K562 (cell line): Measurements from ENCODE around the gene RNF39. TPM values are rescaled to one million over a fixed set of nuclear protein-coding genes. Genes with fewer than 3 reads are reported as not detected.

ENCODE experiments used
- ATAC-seq: fragments of 200-7000 bp; cut with Tn5 transposase; 3 replicates; pipeline ENCODE4 v1.9.1; 2020; ENCODE audit warnings: moderate library complexity
- BruUV-seq: library from RNA; stranded (reverse); fragments of 400-500 nt; replicated peaks from 2 replicates; lab custom pipeline; 2021; lab: Mats Ljungman, UMichigan
- CTCF ChIA-PET: fragments of 300-600 bp; formaldehyde crosslinking; extraction: SDS; loops from one replicate; lab custom pipeline; 2021; ENCODE audit warnings: low intra/inter-chr PET ratio; lab: Yijun Ruan, JAX
- POLR2A ChIA-PET: fragments of 300-600, 350-650 bp; sonication (Branson Sonifier 250); formaldehyde crosslinking; extraction: SDS; loops from one replicate; lab custom pipeline; 2021; ENCODE audit warnings: antibody characterized with exemption, inconsistent platforms; lab: Yijun Ruan, JAX
- DNase-seq, 4 experiments: peaks; one replicate each; pipeline versions ENCODE4 v3.0.0 to v3.0.0-alpha.2; 2011 to 2018; ENCODE audit warnings: low spot score in 3 of 4, mixed read lengths in 3 of 4; ENCODE audit errors: extremely low read depth in 1 of 4
- FAIRE-seq: peaks from 2 replicates; lab custom pipeline; 2011; peaks lifted over from hg19 to GRCh38; lab: Jason Lieb, UNC
- H2AFZ ChIP-seq: 2 replicates; pipeline ENCODE4 v1.6.0; 2011; ENCODE audit warnings: low read depth, low read length, control low read depth, inconsistent platforms
- H3K27ac ChIP-seq: fragments of 200-600 bp; 3 replicates; pipeline ENCODE4 v1.8.0; 2011; ENCODE audit warnings: low read depth, mild to moderate bottlenecking, control low read depth, inconsistent platforms, low read length, moderate library complexity, mixed read lengths; ENCODE audit errors: extremely low read depth
- H3K27me3 ChIP-seq, 2 experiments: fragments of 300-600 bp in 1 of 2; 2 replicates in 1 of 2; 3 replicates in 1 of 2; pipeline versions ENCODE4 v1.6.0 to v1.8.0; 2011; ENCODE audit warnings: inconsistent platforms in 2 of 2, low read length in 2 of 2, mild to moderate bottlenecking in 1 of 2, mixed read lengths in 1 of 2, moderate library complexity in 1 of 2; ENCODE audit not compliant: control insufficient read depth in 2 of 2, insufficient read depth in 2 of 2
- H3K36me3 ChIP-seq: fragments of 300-600 bp; 3 replicates; pipeline ENCODE4 v1.8.0; 2011; ENCODE audit warnings: mild to moderate bottlenecking, low read length, inconsistent platforms; ENCODE audit not compliant: control insufficient read depth, insufficient read depth
- H3K4me1 ChIP-seq, 2 experiments: fragments of 200-600 bp in 1 of 2; replicated peaks in 1 of 2; 2 replicates in 1 of 2; 3 replicates in 1 of 2; pipeline versions ENCODE4 v1.5.1 to v1.8.0; 2011; ENCODE audit warnings: inconsistent platforms in 2 of 2, low read length in 2 of 2, mild to moderate bottlenecking in 1 of 2, mixed read lengths in 1 of 2, moderate library complexity in 1 of 2; ENCODE audit not compliant: control insufficient read depth in 2 of 2, insufficient read depth in 2 of 2
- H3K4me2 ChIP-seq: 2 replicates; pipeline ENCODE4 v1.6.1; 2011; ENCODE audit warnings: low read length, control low read depth, inconsistent platforms, mixed read lengths; ENCODE audit not compliant: insufficient read depth
- H3K4me3 ChIP-seq: fragments of 200-600 bp; sonication (generic), shearing (Covaris generic); 2 replicates; pipeline ENCODE4 v1.5.1; 2016; ENCODE audit warnings: control low read depth, inconsistent platforms
- H3K79me2 ChIP-seq: fragments of 200-600 bp; 3 replicates; pipeline ENCODE4 v1.8.0; 2011; ENCODE audit warnings: low read length, inconsistent platforms; ENCODE audit not compliant: control insufficient read depth, insufficient read depth
- H3K9ac ChIP-seq, 2 experiments: 2 replicates each; pipeline versions ENCODE4 v1.6.0 to v1.6.1; 2011; ENCODE audit warnings: low read depth in 2 of 2, low read length in 2 of 2, control low read depth in 1 of 2, inconsistent platforms in 1 of 2, mild to moderate bottlenecking in 1 of 2, mixed read lengths in 1 of 2; ENCODE audit not compliant: insufficient read depth in 1 of 2
- H3K9me1 ChIP-seq: one replicate; pipeline ENCODE4 v1.6.0; 2011; ENCODE audit warnings: inconsistent platforms, mild to moderate bottlenecking, low read length, moderate library complexity; ENCODE audit not compliant: control insufficient read depth, insufficient read depth
- H3K9me3 ChIP-seq: replicated peaks from 2 replicates; pipeline ENCODE4 v1.5.1; 2011; ENCODE audit warnings: low read depth, low read length, inconsistent platforms; ENCODE audit not compliant: control insufficient read depth, insufficient read depth
- H4K20me1 ChIP-seq: replicated peaks from 2 replicates; pipeline ENCODE4 v1.6.1; 2011; ENCODE audit warnings: low read length, inconsistent platforms, mixed read lengths; ENCODE audit not compliant: control insufficient read depth, insufficient read depth
- EHMT2 ChIP-seq: fragments of 450-650 bp; IDR thresholded peaks from 2 replicates; pipeline ENCODE4 v1.6.1; 2018; ENCODE audit warnings: antibody characterized with exemption
- JUN ChIP-seq, 2 experiments: sonication (generic) in 1 of 2; formaldehyde crosslinking in 1 of 2; IDR thresholded peaks; 2 replicates each; pipeline versions ENCODE4 v1.6.1 to v1.8.0; 2012 to 2022; ENCODE audit warnings: borderline replicate concordance in 2 of 2, mild to moderate bottlenecking in 2 of 2, improper control_type of control experiment in 1 of 2, low read depth in 1 of 2, low read length in 1 of 2, missing genetic modification reagents in 1 of 2
- MCM3 ChIP-seq: fragments of 450-650 bp; IDR thresholded peaks from 2 replicates; pipeline ENCODE4 v1.6.1; 2016
- POLR2B ChIP-seq: fragments of 450-650 bp; IDR thresholded peaks from 2 replicates; pipeline ENCODE4 v1.6.1; 2018; ENCODE audit warnings: low read depth; ENCODE audit not compliant: partially characterized antibody
- SMAD2 ChIP-seq: fragments of 150-350 bp; IDR thresholded peaks from 2 replicates; pipeline ENCODE4 v1.6.1; 2014; ENCODE audit warnings: low read depth, mild to moderate bottlenecking, low read length
- SNIP1 ChIP-seq: fragments of 450-650 bp; IDR thresholded peaks from 2 replicates; pipeline ENCODE4 v1.7.1; 2017; ENCODE audit warnings: low read depth, mild to moderate bottlenecking
- ZNF121 ChIP-seq: sonication (generic); formaldehyde crosslinking; conservative IDR thresholded peaks from 2 replicates; pipeline ENCODE4 v1.8.0; 2022; ENCODE audit warnings: missing genetic modification reagents
- WGBS: fragments of 100-300 bp; shearing (Covaris generic); methylation state at CpG from one replicate; pipeline ENCODE4 v1.1.6; 2016; ENCODE audit warnings: low coverage, mixed read lengths; ENCODE audit not compliant: insufficient coverage; ENCODE audit errors: missing lambda C conversion rate; 5-methylcytosine and 5-hydroxymethylcytosine counted together
- in situ Hi-C: fragments of 300-500 bp; cut with MboI; formaldehyde crosslinking; loops from 4 replicates; pipeline ENCODE4 v1.15.0; 2018; ENCODE audit warnings: inconsistent platforms, mixed read lengths
- intact Hi-C: fragments of 100-400 bp; cut with micrococcal nuclease; formaldehyde crosslinking; loops from 2 replicates; pipeline ENCODE4 v1.14.2; 2022
- polyA plus RNA-seq, 8 experiments: library from polyadenylated mRNA; depleted of rRNA in 4 of 8; stranded (reverse) in 5 of 8; unstranded in 3 of 8; fragments of >200 nt; fragmentation: Nextera tagmentation in 2 of 8; fragmentation: Illumina TruSeq in 1 of 8; extraction: Ambion mirVana in 2 of 8; extraction: Trizol in 1 of 8; gene quantifications; 2 replicates each; pipeline versions ENCODE4 v1.2.1 to v1.2.3, GENCODE V29; 2011 to 2014; ENCODE audit warnings: inconsistent platforms in 1 of 8, missing spikeins in 1 of 8
- total RNA-seq, 7 experiments: library from RNA; depleted of rRNA in 6 of 7; stranded (reverse); fragments of >200 nt in 6 of 7; fragmentation: Illumina TruSeq in 2 of 7; extraction: Trizol in 2 of 7; gene quantifications; 2 replicates each; pipeline versions ENCODE4 v1.2.1 to v1.2.3, GENCODE V29; 2011 to 2021; ENCODE audit warnings: low replicate concordance in 1 of 7
- TF ChIP-seq, protein P1 (sequence below): sonication (generic); formaldehyde crosslinking; IDR thresholded peaks from 2 replicates; pipeline ENCODE4 v1.8.0; 2022; ENCODE audit warnings: mild to moderate bottlenecking, low read depth, missing genetic modification reagents
- TF ChIP-seq, protein P2 (sequence below): fragments of 450-650 bp; IDR thresholded peaks from 2 replicates; pipeline ENCODE4 v1.6.1; 2018; ENCODE audit not compliant: partially characterized antibody

RNF39 gene
- total and polyA plus RNA-seq, 9 of the 15 experiments (the other 6 are each of a cell fraction or from before 2014, with no cell fraction given) = not detected

DNA sequence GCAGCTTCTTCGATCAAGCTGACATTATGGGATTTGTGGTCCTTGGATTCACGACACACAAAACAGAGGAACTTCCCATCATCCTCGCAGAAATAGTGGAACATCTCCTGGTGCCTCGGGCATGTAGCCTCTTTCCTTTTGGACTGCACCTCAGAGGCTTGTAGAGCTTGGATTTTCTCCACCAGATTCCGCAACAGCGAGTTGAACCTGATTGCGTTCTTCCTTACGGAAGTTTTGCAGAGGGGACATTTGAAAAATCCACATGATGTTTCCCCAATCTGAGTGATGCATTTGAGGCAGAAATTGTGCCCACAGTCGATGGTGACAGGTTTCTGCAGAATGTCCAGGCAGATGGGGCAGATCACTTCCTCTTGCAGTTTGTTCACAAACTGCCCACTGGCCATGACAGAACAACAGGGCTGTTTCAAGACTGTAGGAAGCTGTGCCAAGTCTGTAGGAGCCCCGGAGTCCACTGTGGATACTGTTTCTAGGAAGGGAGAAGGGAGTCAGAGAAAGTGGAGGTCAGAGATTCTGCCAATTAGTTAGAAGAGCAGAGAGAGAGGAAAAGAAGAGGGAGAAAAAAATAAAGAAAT is 36.9 kb upstream of the RNF39 start:
- no peaks in the 10 kb centered on the region for H4K20me1 ChIP-seq
- no peak for ATAC-seq
- 5% methylated on average over 10 of the region's 10 CpGs for WGBS
- intact Hi-C loops (no loop called here), in situ Hi-C loops (no loop called here)
- DNase-seq = no peak
- H3K9me3 ChIP-seq = no peaks in the 10 kb centered on the region
- TF ChIP-seq SMAD2 = no peak
- TF ChIP-seq, protein P1, sequence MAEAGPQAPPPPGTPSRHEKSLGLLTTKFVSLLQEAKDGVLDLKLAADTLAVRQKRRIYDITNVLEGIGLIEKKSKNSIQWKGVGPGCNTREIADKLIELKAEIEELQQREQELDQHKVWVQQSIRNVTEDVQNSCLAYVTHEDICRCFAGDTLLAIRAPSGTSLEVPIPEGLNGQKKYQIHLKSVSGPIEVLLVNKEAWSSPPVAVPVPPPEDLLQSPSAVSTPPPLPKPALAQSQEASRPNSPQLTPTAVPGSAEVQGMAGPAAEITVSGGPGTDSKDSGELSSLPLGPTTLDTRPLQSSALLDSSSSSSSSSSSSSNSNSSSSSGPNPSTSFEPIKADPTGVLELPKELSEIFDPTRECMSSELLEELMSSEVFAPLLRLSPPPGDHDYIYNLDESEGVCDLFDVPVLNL (CRISPR knock-in tag) = no peak
- H3K27ac ChIP-seq = no peak overlapping the region
- no peak overlapping the region for H3K4me2 ChIP-seq
- ChIA-PET CTCF (no interaction called here), POLR2A (interaction anchor here (0.9 kb wide), 1 partner anchor 11 kb away, joined by 3 read pairs; no protein-coding TSS in a partner anchor)
- no TSS peak for BruUV-seq
- no peaks in the 10 kb centered on the region for H3K36me3 ChIP-seq
- H3K27me3 ChIP-seq = peaks cover 33 to 37% of the 10 kb centered on the region in 2 experiments
- H2AFZ ChIP-seq = no peak overlapping the region
- peaks cover 0 to 7% of the 10 kb centered on the region in 2 experiments; a peak in 1 of 5 replicates for H3K4me1 ChIP-seq
- no peaks in the 10 kb centered on the region for H3K9me1 ChIP-seq
- FAIRE-seq = no peak
- no peaks in the 10 kb centered on the region for H3K79me2 ChIP-seq
- no peak overlapping the region for H3K9ac ChIP-seq
- H3K4me3 ChIP-seq = no peak overlapping the region

DNA sequence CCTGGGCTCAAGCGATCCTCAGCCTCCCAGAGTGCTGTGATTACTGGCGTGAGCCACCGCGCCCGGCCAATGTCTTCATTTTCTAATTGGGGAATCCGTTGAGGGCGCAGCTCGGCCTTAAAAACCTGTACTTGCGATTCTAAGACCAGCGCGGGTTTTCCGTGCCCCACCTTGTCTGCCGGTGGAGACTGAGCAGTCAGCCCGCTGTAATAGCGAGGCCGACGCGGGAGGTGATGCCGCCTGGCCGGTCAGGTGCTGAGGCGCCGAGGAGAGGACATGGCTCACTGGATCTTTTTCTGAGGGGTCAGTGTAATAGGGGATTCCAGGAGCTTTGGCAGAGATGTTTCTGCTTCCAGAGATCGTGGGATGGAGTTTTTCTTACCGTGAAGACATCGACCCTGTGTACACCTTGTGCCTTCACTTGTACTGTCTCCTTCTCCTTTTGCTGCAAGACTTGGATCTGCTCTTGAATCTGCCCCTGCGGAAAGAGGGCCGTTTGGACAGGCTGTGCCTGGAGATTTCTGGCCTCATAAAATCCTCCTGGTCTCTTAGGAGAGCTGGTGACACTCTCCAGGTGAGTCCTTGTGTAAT is 35.8 kb upstream of the RNF39 start:
- CTCF ChIA-PET = no interaction called here
- Histone ChIP-seq H3K4me2 (no peak overlapping the region), H3K36me3 (no peaks in the 10 kb centered on the region), H3K27ac (no peak overlapping the region), H4K20me1 (no peaks in the 10 kb centered on the region), H3K9ac (no peak overlapping the region), H3K79me2 (no peaks in the 10 kb centered on the region), H3K9me1 (no peaks in the 10 kb centered on the region), H3K9me3 (no peaks in the 10 kb centered on the region), H3K27me3 (peaks cover 34 to 39% of the 10 kb centered on the region in 2 experiments), H3K4me1 (peaks cover 0 to 3% of the 10 kb centered on the region in 2 experiments; a peak in 1 of 5 replicates), H3K4me3 (no peak overlapping the region), H2AFZ (no peak overlapping the region)
- BruUV-seq = no TSS peak
- no peak for FAIRE-seq
- ATAC-seq = no peak; the same call in 2 of the 3 replicates
- WGBS = 10% methylated on average over 27 of the region's 27 CpGs
- no peak for DNase-seq
- in situ Hi-C loops = no loop called here
- POLR2A ChIA-PET = interaction anchor here (0.9 to 1.2 kb wide), 3 partner anchors 9 to 16 kb away, joined by 3 read pairs; no protein-coding TSS in a partner anchor
- intact Hi-C loops = no loop called here
- TF ChIP-seq SNIP1 = no peak
- no peak for TF ChIP-seq JUN (IDR thresholded peaks at IDR 0.05; ENCODE audit: borderline replicate concordance, low read depth, low read length)
- 0 out of 2 replicates have a peak, but pooled peaks have one; percentile 35 for TF ChIP-seq JUN (CRISPR knock-in tag; IDR thresholded peaks at IDR 0.05; ENCODE audit: borderline replicate concordance)
- TF ChIP-seq ZNF121 (CRISPR knock-in tag) = 0 out of 2 replicates have a peak, but pooled peaks have one; percentile 8
- 0 out of 2 replicates have a peak, but pooled peaks have one; percentile 9 for TF ChIP-seq MCM3
- TF ChIP-seq, protein P2, sequence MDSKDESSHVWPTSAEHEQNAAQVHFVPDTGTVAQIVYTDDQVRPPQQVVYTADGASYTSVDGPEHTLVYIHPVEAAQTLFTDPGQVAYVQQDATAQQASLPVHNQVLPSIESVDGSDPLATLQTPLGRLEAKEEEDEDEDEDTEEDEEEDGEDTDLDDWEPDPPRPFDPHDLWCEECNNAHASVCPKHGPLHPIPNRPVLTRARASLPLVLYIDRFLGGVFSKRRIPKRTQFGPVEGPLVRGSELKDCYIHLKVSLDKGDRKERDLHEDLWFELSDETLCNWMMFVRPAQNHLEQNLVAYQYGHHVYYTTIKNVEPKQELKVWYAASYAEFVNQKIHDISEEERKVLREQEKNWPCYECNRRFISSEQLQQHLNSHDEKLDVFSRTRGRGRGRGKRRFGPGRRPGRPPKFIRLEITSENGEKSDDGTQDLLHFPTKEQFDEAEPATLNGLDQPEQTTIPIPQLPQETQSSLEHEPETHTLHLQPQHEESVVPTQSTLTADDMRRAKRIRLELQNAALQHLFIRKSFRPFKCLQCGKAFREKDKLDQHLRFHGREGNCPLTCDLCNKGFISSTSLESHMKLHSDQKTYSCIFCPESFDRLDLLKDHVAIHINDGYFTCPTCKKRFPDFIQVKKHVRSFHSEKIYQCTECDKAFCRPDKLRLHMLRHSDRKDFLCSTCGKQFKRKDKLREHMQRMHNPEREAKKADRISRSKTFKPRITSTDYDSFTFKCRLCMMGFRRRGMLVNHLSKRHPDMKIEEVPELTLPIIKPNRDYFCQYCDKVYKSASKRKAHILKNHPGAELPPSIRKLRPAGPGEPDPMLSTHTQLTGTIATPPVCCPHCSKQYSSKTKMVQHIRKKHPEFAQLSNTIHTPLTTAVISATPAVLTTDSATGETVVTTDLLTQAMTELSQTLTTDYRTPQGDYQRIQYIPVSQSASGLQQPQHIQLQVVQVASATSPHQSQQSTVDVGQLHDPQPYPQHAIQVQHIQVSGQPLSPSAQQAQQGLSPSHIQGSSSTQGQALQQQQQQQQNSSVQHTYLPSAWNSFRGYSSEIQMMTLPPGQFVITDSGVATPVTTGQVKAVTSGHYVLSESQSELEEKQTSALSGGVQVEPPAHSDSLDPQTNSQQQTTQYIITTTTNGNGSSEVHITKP = peak; percentile 76
- no peak for TF ChIP-seq POLR2B
- no peak for TF ChIP-seq EHMT2
